ENCODE measurements around the gene SNRPF.
"Not testable (repeated sequence)": the region's sequence is repeated elsewhere in the genome, so short reads cannot be mapped to it uniquely, and the experiment has no call there.

The SNRPF gene

DNA sequence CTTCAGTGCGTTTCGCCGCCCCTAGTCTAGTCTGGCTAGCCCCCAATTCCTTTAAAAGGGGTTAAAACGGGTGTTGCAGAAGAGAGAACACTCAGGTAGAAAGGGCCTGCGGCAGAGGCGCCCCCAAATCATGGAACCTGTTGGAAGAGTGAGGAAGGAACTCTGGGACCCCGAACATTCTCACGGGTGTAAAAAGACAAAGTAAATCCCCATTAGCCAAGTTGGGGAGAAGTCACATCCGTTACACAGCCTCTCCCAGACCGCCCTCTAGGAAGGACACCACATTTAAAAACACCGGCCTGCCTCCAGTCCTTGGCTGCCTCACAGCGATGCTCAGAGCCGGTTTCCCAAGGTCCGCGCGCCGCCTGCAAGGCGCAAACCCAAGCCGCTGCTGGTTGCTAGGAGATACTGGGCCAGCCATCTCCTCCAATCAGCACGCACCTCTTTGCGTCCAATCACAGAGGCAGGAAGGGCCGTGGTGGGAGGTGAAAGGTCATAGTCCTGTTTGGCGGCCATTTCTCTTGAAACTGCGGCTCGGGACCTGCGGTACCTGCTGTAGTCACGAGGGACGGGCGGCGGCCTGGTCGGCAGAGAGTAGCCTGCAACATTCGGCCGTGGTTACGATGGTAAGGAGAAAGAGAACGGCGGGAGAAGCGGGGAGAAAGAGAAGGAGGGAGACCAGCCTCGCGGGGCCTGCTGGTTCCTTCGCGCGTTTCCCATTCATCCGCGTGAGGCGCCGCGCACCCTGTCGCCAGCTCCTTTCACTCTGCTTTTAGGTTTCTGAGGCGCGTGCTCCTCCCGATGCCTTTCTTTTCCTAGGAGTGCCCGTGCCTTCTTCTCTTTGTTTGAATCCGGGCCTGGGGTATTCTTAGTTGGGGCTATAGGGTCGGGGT lies at the start of gene SNRPF:
Gene SNRPF, plus strand, starts transcription at position 502 of the 893 bp plus-strand sequence. Its CDS starts 122 bp downstream, at position 624.
- peak; percentile 91 for DNase-seq (ENCODE audit: low spot score)

DNA sequence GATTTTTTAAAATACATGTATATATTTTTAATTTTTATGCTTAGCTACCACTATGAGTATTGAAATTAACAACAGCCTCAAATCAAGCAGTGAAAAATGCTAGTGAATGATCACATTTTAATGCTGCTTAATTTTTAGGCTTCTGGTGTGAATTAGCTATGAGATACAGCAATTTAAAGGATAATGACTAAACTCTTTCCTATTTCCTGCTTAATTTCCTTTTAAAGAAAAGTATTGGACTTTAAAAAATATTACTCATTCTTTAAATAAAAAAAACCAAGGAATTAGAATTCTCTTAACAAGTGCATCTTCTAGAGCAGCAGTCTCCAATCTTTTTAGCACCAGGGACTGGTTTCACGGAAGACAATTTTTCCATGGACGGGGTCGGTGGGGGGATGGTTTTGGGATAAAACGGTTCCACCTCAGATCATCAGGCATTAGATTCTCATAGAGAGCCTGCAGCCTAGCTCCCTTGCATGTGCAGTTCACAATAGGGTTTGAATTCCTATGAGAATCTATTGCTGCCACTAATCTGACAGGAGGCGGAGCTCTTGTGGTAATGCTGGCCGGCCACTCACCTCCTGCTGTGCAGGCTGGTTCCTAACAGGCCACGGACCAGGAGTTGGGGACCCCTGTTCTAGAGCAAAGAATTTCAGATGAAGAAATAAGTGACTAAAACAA lies 49.6 kb upstream of the SNRPF start:
- no peak for DNase-seq (ENCODE audit: low spot score)

DNA sequence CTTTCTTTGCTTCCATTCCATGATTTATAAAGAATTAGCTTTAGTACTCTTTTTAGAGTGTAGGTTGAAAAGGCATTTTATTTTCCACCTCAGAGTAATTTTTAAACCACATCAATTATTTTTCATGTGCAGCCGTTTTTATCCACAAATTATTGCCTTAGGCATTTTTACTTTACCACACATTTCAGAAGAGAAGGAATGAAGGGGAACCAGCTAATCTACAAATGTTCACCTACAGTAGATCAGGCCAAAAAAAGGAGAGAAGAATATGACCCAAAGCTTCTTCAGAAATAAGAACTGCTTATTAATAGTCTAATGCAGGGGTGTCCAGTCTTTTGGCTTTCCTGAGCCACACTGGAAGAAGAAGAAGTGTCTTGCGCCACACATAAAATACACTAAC lies 48.3 kb upstream of the SNRPF start:
- no peak for DNase-seq (ENCODE audit: low spot score)

DNA sequence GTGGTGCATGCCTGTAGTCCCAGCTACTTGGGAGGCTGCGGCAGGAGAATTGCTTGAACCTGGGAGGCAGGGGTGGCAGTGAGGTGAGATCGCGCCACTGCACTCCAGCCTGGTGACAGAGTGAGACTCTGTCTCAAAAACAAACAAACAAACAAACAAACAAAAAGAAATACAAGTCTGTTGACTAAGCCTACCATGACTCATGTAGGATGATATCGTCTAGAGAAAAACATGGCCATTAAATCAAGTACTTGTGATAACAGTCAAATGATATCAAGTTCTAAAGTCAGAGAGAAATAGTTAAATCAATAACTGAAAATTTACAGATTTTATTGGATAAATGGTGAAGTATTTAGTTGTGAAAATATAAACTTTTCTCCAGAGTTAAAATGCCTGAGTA lies 46.6 kb upstream of the SNRPF start:
- not testable (repeated sequence) for DNase-seq (ENCODE audit: low spot score)

DNA sequence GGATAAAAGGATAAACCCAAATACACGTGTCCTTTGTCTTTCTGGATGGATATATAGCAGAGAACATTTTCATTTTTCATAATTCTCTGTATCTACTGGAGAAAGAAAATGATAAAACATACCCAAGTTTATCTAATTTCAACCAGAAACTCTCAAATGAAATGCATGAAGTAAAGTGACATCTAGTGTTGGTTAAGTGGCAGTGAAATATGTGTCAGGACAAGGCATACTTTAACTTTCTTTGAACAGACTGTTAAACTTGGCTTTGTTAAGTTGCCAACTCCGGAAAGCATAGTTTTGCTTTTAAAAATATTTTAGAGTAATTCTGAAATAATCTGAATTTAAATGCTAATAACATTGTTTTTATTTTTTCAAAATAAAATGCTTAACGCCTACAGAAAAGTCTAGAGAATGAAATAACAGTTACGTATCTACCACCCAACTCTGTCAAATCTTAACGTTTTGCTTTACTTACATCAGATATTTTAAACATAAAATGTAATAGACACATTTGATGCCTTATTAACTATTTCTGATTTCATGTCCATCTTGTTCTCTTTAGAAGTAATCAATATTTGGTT lies 43.0 kb upstream of the SNRPF start:
- DNase-seq (ENCODE audit: low spot score) = peak; percentile 56

DNA sequence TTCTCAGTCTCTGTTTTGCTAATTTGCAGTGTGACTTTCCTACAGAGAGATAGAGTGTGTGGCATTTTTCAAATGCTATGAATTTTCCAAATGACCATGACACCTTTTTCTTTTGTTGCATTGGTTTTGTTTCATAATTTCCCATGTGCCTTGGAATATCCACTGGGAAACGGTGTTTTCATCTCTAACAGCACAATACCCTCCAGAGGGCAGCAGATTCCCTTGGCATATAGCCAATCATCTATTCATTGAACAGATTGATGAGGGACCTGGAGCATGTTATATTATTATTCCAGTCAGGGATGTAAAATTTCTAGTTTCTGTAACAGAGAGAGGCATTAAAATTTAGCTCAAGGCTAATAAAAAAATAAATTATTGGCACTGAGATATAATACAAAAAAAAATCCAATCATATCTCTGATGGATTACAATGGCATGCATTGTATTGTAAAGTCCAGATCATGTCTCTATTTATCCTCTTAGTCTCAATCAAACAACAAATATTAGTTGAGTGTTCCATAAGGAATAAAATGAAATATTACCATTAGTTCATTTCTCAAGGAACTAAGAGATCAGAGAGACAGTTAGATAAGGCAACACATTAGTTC lies 38.6 kb upstream of the SNRPF start:
- peak; percentile 41 for DNase-seq (ENCODE audit: low spot score)

DNA sequence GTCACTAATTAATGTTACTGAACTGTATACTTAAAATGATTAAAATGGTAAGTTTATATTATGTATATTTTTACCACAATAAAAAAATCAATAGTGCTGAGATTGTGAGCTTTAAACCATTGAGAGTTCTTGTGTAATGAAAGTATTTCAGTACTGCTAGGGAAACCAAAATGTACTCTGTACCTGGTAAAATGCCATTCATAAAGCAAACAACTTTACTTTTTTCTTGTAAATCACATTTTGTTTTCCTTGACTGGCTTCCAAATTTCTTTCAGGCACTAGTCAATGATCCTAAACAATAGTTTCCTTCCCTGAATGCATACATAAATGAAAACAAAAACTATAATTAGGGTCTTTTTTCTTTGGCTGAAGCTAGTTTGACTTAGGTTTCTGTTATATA lies 29.4 kb upstream of the SNRPF start:
- no peak for DNase-seq (ENCODE audit: low spot score)

DNA sequence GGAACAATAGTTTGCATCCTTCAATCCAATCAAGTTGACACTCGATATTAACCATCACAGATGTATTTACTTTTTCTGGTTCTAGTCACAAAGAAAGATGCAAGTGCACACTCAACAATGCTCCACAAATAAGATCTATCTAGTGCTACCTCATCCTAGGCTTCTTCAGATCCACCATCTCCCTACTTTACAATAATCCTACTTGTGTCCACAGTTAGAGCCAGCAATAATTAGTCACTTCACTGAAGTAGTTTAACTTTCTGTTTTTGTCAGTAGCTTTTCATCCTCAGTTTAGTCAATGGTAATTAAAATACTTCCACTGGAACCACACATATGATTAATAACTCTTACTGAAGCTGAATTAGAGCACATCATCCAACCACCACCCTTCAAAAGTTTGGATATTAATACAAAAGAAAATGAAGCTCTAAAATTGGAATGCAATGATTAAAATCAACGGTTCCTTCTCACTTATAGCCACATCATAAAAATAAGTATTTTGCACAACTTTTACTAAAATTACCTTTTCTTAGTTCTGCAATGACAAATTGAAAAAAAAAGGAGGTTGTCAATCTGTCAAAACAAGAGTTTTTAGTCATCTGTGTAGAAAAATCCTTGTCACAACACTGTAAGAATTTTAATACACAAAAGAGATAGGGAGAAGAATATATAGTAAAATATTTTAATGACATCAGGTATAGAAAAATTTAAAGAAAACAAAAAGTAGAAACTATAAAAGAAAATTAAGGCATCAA lies 28.2 kb upstream of the SNRPF start:
- DNase-seq (ENCODE audit: low spot score) = no peak

DNA sequence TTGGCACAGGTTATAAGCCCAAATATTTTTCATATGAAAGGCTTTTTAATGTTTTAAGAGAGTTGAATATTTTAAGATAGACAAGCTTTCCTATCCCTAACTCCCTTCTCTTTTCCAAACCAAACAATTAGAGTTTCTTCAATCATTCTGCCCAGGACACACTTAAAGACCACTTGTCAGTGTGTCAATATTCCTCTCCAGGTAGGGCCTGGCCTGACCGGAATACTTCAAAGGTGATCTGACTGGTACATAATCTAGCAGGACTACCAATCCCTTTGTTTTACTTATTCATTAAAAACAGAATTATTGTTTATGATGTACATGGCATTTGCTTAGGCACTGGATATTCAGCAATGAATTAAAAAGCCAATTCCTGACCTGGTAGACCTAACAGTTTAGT lies 24.2 kb upstream of the SNRPF start:
- no peak for DNase-seq (ENCODE audit: low spot score)

DNA sequence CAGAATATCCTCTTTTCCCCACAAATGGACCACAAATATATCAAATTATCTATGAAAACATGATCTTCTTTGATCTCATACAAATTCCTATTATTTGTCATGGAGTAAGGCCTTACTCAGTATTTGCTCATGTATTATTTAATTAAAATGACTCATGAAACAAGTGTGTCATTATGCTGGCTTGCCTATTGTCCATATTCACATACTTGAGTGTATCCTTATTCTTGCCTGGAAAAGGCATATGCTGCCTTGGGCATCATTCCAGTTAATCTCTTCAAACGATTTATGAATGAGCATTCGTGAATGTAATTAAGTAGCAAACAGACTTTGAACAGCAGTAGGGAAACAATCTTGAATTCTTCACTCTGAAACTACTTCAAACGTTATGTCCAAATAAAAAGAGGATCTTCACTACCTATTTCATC lies 22.6 kb upstream of the SNRPF start:
- DNase-seq (ENCODE audit: low spot score) = no peak

DNA sequence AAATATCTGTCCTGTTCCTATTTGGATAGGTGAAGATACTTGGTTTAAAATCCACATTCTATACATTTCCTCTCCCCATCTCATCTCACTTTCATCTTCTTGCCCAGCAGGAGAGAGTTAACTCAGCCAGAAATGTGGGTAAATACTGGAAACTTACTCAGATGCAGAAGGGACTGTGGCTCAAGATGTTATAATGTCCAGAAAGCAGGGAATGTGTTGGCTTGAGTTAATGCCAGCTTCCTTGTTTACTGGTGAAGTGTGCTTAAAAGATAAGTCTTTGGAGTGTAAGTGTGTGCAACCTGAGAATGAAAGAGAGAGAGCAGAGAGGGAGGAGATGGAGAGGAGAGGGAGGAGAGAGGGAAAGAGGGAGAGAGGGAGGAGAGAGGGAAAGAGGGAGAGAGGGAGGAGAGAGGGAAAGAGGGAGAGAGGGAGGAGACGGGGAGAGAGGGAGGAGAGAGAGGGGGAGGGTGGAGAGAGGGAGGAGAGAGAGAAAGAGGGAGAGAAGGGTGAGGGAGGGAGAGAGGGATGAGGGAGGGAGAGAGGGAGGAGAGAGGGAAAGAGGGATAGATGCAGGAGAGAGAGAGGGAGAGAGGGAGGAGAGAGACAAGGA lies 22.0 kb upstream of the SNRPF start:
- DNase-seq (ENCODE audit: low spot score) = no peak

DNA sequence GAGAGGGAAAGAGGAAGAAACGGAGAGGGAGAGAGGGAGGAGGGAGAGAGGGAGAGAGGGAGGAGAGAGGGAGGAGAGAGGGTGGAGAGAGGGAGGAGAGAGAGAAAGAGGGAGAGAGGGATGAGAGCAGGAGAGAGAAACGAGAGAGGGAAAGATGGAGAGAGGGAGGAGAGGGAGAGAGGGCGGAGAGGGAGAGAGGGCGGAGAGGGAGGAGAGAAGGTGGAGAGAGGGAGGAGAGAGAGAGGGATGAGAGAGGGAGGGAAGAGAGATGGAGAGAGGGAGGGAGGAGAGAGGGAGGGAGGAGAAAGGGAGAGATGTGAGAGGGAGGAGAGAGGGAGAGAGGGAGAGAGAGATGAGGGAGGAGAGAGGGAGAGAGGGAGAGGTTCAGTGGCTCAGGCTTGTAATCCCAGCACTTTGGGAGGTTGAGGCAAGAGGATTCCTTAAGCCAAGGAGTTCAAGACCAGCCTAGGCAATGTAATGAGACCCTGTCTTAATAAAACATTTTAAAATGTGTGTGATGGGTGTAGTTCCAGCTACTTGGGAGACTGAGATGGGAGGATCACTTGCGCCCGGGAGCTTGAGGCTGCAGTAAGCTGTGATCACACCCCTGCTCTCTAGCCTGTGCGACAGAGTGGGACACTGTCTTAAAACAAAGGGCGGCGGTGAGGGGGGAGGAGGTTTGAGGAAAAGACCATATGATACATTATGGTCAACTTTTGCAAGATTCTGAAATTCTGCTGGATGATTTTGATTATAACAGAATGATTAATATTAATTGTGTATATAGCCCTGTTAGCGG lies 21.3 kb upstream of the SNRPF start:
- no peak for DNase-seq (ENCODE audit: low spot score)

DNA sequence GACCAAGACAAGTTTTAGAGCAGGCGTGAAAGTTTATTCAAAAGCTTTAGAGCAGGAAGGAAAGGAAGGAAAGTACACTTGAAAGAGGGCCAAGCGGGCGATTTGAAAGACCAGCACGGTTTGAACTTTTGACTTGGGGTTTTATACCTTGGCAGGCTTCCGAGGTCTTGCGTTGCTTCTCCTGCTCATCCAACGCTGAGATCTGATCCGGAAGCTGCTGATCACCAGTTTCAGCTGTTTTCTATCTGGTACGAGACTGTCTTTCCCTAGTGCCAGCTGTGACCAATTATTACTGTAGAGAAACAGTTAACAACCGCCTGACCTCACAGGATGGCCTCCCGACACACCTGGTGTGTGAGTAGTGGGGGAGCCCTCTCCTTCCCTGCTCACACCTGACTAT lies 20.6 kb upstream of the SNRPF start:
- no peak for DNase-seq (ENCODE audit: low spot score)

DNA sequence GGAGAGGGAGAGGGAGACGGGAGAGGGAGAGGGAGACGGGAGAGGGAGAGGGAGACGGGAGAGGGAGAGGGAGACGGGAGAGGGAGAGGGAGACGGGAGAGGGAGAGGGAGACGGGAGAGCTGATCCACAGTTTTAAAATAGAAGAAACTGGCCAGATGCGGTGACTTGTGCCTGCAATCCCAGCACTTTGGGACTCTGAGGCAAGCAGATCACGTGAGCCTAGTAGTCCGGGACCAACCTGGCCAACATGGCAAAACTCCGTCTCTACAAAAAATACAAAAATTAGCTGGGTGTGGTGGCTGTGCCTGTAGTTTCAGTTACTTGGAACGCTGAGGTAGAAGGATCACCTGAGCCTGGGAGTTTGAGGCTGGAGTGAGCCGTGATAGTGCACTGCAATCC lies 16.3 kb upstream of the SNRPF start:
- not testable (repeated sequence) for DNase-seq (ENCODE audit: low spot score)

DNA sequence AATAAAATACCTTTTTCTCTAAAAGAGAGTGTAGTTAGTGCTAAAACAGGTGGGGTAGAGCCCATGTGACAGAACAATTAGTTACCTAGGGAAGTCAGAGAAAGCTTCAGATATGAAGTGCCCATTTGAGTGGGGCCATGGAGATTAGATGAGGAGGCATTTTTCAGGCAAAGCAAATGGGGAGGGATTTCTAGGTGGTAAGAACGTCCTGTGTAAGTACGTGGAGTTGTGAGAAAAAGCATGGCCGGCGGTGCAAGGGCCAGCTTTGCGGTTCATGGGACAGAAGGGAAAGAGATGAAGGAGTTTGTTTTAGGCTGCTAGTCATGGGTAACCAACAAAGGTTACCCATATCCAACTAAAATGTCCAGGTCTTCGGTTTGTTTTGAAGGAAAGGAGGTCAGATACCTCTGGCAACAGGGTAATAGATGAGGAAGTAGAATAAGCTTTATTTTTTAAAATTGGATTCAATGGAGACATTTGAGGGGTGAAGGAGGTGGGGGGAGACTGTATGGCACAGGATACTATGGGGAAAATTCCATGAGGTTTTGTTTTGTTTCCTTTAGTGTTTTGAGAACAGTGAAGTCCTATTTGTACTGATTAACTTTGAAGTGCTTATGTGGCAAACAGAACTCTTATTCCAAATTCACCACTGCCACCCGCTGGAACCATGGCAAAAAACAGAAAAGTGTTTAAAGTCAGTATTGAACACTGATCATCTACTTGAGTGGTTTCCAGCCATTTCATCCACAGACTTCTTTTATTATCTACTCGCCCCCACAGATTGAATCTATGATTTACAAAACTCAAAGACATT lies 10.0 kb upstream of the SNRPF start:
- DNase-seq (ENCODE audit: low spot score) = peak; percentile 30

DNA sequence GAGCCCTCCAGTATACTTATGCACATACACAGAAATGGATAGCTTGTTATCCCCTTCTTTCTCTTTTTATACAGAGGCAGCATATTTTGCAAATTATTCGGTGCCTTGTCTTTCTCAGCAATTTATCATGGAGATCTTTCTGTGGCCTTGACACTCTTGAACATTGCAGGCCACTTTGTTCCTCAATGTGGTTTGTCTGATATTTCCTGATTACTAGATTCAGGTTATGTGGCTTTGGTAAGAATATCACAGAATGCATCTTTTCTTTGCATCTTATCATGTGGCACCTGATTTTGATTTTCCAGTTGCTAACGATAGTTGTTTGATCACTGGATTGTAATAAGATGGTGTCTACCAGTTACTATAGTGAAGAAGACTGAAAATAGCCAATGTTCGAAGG lies 7.1 kb upstream of the SNRPF start:
- DNase-seq (ENCODE audit: low spot score) = no peak

DNA sequence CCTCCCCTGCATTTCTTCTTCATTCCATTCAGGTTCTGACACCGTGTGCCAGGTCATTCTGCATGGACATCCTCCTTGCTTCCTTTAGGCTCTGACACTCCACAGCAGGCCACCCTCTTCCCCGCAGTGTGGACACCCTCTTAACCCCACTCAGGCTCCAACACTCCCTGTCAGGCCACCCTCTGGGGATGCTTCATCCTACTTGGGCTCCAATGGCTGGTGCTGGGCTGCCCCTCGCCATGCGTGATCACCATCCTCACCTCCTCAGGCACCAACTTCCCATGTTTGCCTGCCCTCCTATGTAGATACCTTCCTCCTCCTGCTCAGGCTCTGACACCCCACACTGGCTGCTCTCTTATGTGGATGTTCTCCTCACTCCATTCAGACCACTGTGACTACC lies 6.6 kb upstream of the SNRPF start:
- DNase-seq (ENCODE audit: low spot score) = no peak

DNA sequence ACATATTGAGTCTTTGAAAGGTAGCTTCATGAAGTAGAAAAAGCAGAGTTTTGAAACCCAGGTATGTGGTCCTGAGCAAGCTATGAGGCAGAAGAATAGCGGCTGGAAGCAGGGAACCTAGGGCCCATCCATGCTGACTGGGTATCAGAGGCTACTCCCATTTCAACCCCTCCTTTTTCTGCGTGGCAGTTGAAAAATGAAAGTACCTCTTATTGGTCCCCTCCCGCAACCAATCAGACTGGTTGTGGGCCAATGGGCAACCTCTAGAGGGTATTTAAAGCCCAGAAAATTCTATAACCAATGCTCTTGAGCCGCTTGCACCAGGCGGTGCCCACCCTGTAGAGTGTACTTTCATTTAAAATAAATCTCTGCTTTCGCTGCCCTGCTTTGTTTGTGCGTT lies 1.6 kb upstream of the SNRPF start:
- no peak for DNase-seq (ENCODE audit: low spot score)

DNA sequence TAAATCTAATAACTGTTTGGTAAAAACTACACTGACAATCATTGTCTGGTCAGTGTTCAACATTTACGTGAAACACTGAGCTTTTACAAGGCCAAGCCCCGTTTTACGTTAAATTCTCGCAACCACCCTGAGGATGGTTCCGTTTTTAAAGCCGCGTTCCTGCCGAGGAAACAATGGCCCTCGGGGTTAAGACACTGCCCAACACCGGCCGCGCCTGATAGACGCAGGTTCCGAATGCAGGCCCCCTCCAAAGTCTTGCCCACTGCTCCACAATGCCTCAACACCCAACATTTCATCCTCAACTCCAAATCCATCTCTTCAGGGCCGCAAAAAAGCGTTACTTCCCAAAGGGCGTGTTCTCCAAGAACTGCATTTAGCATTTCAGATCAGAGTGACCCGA lies 953 bp upstream of the SNRPF start:
- DNase-seq (ENCODE audit: low spot score) = no peak

DNA sequence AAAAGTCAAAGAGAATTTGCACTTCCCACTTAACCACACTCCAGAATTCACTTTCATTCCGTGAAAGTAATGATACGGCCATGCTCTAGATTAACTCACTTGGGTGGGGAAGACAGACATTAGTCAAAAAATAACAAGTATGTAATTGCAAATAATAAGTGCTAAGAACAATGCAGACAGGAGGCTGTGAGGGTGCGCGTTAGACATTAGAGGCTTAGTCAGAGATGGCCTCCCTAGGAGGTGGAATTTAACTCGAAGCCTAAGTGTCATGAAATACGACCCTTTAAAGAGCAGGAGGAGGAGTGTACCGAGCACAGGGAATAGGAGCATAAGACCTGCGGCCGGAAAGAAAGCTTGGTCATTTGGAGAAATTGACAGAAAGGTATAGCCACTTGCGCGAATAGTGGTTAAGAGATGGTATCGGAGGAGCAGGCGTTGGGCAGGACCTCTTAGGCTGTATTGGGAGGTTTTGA lies 628 bp downstream of the SNRPF start:
- peak; percentile 46 for DNase-seq (ENCODE audit: low spot score)
